Adrenal gland (tissue), 5 donors: ENCODE results near the gene ITPKA.

Source experiments
- CTCF ChIP-seq, 6 experiments: fragments of 450-650 bp in 4 of 6; fragments of 200-600 bp in 2 of 6; sonication (generic) in 1 of 6; IDR thresholded peaks; 1 replicate in 5 of 6; 2 replicates in 1 of 6; pipeline versions ENCODE4 v1.5.1 to v1.8.0; 2016 to 2021; ENCODE audit warnings: antibody characterized with exemption in 6 of 6, mild to moderate bottlenecking in 2 of 6, moderate library complexity in 1 of 6
- POLR2A ChIP-seq, 2 donors: fragments of 450-650 bp; IDR thresholded peaks; one replicate each; pipeline ENCODE4 v1.6.1; 2017; ENCODE audit warnings: antibody characterized with exemption in 2 of 2, mild to moderate bottlenecking in 2 of 2, moderate library complexity in 1 of 2
- donor health status: DM: no; HTN: no; CAD: no.

DNA sequence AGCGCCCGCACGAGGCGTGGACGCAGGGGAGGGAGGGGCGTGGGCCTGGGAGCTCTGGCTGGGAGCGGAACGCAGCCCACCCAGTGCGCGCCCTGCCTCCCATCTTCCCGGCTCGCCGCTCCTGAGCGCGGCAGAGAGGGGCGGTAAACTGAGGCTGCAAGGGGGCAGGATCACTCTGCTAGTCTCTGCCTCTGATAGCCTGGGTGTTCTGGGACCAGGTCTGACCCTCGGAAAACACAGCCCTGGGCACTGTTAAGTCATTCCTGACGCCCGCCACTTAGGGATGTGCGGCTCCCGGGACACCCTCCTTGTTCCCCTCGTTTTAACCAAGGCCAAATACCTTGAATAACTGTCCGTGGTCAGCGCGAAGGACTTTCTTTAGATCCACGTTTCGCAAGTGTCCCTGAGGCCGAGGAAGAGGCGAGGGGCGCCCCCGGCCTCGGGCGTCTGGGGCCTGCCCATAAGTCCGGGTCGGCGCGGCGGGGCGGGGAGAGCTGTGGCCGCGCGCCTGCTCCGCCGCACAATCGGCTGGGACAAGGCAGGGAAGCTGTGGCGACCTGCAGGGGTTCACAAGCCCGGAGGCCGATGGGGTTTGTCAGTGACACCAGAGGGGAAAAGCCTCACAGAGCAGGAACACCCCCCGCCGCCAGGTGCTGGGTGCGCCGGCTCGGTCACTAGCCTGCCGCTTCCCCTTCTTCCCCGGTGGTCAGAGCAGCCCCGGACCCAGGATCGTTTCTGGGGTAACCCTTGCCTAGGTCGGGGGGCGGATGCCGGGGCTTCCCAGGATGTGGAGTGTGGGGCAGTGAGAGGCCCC, 1.5 kb downstream of the ITPKA start:
- no peak for TF ChIP-seq CTCF (IDR thresholded peaks at IDR 0.05)
- TF ChIP-seq POLR2A (IDR thresholded peaks at IDR 0.05), result no peak
